GM19240 (cell line): Measurements from ENCODE around the gene ARMCX6.
"Not testable (repeated sequence)": the region's sequence is repeated elsewhere in the genome, so short reads cannot be mapped to it uniquely, and the experiment has no call there.

Experiments
- DNase-seq: peaks from one replicate; pipeline ENCODE4 v3.0.0; 2011; ENCODE audit warnings: low spot score; ENCODE audit not compliant: insufficient read length

ARMCX6 gene

DNA sequence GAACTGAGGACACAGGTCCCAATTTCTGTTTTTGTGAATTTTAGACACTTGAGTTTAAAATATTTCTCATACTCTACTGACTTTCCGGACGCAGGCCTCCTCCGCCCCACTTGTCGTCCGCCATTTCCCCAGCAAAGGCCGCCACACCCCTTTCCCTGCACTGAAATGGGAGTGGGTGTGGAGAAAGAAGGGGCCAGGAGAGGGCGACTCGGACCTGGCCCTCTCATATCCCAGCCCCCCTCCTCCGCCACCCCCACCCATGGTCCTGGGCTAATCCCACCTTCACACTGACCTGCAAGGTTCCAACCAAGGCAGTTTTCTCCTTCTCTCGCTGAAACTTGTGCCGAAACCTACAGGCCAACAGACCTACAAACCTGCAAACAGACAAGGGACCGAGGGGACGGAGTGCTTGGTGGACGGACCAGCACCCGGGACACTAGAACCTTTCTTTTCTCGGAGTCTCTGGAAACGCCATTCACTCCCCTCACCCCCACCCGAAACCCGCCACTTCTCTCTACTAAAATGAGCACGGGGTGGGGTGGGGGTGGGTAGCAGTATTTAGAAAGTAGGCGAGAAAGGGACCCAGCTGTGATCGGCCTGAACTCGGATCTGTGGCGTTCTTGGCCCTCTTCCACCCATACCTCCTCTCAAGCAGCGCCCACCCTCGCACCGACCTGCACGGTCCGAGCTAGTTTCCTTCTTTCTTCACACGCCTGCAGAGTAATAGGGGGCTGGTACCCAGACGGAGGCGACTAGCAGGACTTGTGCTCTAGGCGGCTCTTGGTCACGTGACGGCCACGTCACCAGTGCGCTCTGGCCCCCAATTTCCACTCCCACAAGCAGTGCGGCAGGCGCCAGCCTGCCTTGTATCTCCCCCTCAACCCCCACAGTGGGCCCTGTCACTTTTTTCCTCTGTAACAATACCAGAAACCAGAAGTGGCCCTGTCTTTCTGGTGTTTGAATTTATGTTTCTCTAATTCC lies at the start of gene ARMCX6:
TSS of gene ARMCX6 (minus strand) at position 790 of the 981 bp plus-strand sequence. CDS start 1,380 bp downstream, outside the sequence.
- DNase-seq, result peak; percentile 48

DNA sequence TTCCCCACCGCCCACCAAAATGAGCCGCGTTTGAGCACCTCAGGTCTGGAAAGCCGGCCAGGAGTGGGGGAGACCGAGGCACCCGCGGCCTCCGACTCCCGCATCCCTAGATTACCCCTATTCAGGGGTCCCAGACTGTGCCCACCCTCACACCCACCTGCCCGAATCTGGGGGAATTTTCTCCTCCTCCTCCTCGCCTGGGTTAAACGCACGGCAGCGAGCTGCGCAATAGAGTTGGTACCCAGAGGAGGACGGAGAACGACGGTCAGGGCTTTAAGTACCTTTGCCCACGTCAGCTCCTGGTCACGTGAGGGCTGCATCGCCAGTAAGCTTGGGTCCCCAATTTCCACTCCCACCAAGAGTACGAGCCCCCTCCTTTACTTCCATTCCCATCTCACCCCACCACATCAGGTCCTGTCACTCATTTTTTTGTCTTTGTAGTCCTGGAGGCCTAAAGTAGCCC lies 41.8 kb upstream of the ARMCX6 start, which contains the start of gene ARMCX2:
TSS of gene ARMCX2 (minus strand) at position 250 of the 463 bp plus-strand sequence. CDS start 2,262 bp downstream, outside the sequence.
- DNase-seq, result no peak

DNA sequence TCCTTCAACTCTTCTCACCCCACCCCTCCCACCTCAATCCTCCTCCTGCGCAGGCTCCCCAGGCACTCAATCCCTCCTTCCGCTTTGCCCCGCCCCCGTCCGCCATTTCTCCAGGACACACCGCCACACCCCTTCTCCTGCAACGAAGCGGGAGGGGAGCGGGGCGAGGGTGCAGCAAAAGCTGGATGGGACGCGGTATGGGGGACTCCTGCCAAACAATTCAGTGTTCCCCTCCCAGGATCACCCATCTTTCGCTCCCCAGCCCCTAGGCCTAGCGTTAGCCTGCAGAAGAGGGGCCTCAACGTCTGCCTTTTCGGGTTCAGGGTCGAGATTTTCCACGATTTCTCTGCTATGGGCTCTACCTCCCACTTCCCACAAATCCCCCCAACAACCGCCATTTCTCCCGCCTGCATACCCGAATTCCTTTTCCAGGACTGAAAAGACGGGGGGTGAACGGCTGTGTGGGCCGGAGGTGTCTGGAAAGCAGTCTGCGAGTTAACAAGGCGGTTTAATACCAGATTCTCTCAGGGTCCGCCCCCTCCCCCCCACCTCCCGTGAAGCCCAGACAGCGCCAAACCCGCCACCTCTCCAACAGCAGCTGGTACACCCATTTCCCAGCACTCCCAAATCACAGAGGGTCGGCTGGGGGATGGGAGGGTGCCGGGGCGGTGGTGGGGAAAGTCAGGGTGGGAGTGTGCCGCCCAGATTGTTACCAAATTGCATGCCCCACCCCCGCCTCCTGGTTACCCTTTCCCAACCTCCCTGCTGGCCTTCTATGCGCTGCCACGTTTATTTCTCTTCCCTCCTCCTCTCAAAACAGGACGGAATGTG lies 41.1 kb upstream of the ARMCX6 start:
- peak; percentile 27 for DNase-seq

GRCh38 chrX:101657495-101657894 lies 39.7 kb upstream of the ARMCX6 start:
- no peak for DNase-seq

DNA sequence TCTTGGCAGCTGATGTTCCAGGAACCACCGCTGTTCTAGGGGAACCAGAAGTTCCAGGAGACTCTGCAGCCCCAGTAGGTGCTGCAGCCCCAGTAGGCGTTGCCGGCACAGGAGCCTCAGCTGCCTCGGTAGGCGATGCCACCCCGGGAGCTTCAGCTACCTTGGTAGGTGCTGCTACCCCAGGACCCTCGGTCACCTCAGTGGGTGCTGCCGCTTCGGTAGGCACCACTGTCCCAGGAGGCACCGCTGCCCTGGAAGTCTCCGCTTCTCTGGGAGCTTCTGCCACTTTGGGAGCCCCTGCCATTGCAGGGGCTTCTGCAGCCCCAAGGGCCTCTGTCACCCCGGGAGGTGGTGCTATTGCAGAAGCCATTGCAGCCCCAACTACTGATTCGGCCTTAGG lies 39.0 kb upstream of the ARMCX6 start:
- no peak for DNase-seq

DNA sequence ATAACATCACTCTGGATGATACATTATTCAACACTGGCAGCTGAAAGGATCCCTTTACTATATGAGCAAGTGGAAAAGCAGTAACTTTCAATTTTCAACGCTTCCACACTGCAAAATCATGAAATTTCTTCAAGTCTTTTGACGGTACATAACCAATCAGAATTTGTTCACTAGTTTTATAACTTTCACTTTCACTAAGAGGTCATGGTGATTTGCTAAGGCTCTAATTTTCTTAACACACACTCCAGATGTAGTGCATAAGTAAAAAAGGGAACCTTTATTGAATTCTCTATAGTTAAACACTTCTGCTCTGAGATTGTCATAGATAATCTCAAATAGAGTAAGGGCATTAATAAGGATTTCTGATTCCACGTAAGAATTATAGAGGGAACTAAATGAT lies 37.7 kb upstream of the ARMCX6 start:
- DNase-seq, result no peak

GRCh38 chrX:101647716-101648115 lies 29.9 kb upstream of the ARMCX6 start:
- not testable (repeated sequence) for DNase-seq

DNA sequence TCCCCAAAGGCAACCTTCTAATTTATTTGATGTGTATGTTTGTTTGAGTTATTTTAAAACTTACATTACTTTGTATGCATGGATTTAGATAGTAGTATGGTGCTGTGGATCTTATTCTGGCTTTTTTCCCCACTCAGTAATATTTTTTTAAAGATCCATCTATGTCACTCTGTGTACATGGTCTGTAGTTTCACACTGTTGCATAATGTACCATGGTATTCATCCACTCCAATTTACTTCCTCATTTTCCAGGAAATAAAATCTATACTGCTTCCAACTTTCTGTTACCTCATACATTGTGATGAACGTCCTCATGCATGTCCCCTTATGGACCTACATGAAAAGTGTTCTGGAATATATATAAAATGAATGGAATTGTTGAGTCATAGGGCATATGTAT lies 24.3 kb upstream of the ARMCX6 start:
- no peak for DNase-seq

GRCh38 chrX:101639583-101639982 lies 21.8 kb upstream of the ARMCX6 start:
- no peak for DNase-seq

- DNase-seq, result no peak
Measured at GRCh38 chrX:101619364-101619763, 1.6 kb upstream of the ARMCX6 start.

DNA sequence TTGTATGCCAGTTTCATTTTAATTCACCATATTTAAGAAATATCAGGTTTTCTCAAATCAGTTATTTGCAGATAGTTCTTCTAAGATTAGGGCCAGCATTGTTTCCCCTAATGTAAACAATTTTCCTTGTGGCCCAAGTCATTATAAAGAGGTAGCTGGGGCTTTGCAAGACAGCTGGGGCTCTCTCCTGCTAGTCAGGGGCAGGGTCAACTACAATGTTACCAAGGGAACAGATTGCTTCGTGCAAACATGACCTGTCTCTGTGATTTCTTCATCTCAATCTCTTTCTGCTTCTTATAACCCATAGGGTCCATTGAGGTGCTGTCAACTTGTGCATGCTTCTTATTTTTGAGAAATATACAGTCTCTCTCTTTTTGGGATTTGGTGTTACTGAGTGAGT lies 12.1 kb downstream of the ARMCX6 start:
- no peak for DNase-seq

DNA sequence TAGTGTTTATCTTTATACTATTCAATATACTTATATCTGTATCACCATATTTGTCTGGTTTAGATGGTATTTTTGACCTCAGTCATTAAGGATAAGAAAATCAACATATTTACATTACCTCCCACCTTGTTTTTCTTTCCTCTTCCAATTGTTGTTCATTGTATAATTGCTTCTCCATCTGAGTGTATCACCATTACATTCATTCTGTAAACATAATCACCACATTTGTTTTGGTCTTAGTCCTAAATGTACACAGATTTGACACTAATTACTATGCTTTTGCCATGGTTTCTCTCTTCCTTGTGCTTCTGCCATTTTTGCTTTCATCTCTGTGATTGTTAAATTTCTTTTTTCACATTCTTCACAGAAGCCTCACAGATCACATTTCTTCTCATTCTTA lies 12.7 kb downstream of the ARMCX6 start:
- DNase-seq, result no peak

- no peak for DNase-seq
Measured at GRCh38 chrX:101602077-101602476, 15.7 kb downstream of the ARMCX6 start.

- not testable (repeated sequence) for DNase-seq
Measured at GRCh38 chrX:101599592-101599991, 18.2 kb downstream of the ARMCX6 start.

- peak; percentile 53 for DNase-seq
Measured at GRCh38 chrX:101595739-101596419, 21.9 kb downstream of the ARMCX6 start.
